ENCODE measurements around the gene IL1F10.

- no peak for TF ChIP-seq CTCF (IDR thresholded peaks at IDR 0.05; ENCODE audit: insufficient read depth, low read depth, low read length)
- no peak for TF ChIP-seq EZH2 (IDR thresholded peaks at IDR 0.05; ENCODE audit: insufficient read depth, low read length)
Measured at GRCh38 chr2:113046465-113046864, 21.3 kb upstream of the IL1F10 start.
